Right lung (tissue), 5 donors: ENCODE results near the gene PLVAP. TPM values are rescaled to one million over a fixed set of nuclear protein-coding genes. Genes with fewer than 3 reads are reported as not detected.
A peak's percentile ranks its signal among the peaks of the same experiment; 100 is the strongest.

Experiments used
- DNase-seq, 2 donors: peaks; one replicate each; pipeline ENCODE4 v3.0.0-alpha.2; 2013
- polyA plus RNA-seq, 5 donors: library from polyadenylated mRNA; unstranded; fragments of 120-200 nt; gene quantifications; one replicate each; pipeline versions ENCODE4 v1.2.1 to v1.2.3, GENCODE V29; 2013; ENCODE audit warnings: inconsistent platforms in 1 of 5, low replicate concordance in 1 of 5; ENCODE audit not compliant: insufficient read length in 5 of 5, insufficient read depth in 1 of 5

PLVAP gene
- polyA plus RNA-seq, 5 donors: 10.1 to 24.4 (median 19.6) TPM

DNA sequence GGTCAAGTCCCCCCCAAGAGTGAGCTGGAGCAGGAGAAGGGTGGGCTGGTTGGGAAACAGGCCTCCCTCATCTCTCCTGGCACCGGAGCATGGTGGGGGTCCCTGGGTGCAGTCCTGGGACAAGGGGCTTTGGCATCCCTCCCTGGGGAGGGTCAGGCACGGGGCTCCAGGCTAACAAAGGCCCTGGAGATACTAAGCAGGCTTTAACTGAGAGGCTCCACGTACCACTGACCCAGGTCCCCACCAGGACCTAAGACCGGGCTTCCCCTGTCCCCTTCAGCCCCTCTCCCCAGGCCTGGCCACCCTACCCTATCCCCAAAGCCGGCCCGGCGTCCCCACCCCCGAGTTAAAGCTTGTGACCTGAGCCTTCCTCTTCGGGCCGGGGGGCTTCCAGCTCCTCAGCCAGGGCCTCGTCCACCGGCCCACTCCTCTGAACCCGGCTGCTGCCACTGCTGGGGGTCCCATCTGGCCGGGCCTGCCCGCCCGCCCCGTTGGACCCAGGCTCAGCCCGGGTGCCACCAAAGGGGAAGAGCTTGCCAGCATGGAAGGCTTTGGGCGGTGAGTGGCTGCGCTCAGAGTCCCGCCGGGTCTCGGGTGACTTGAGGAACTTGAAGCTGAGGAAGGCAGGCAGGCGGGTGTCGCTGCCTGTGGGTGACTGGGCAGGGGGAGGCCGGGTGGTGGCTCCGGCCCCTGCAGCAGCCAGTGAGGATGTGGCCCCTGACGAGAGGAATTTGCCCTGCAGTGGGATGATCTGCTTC is 52.6 kb downstream of the PLVAP start:
- DNase-seq: no peak

DNA sequence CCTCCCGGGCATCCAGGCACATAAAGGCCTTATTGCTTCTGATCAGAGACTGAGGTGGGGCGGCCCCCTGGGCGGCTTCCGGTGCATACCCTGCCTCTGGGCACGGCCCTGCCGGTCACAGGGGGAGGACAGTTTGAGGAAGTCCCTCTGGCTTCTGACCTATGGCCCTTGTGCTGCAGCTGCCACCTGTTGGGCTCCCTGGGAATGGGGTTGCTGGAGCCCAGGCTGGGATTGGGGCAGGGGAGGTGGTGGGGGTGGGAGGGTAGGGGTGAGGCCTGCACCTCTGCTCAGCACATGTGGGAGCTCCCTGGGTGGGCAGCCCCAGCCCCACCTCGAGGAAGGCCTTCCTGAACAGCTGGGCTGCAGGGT is 53.2 kb downstream of the PLVAP start:
- no peak for DNase-seq

DNA sequence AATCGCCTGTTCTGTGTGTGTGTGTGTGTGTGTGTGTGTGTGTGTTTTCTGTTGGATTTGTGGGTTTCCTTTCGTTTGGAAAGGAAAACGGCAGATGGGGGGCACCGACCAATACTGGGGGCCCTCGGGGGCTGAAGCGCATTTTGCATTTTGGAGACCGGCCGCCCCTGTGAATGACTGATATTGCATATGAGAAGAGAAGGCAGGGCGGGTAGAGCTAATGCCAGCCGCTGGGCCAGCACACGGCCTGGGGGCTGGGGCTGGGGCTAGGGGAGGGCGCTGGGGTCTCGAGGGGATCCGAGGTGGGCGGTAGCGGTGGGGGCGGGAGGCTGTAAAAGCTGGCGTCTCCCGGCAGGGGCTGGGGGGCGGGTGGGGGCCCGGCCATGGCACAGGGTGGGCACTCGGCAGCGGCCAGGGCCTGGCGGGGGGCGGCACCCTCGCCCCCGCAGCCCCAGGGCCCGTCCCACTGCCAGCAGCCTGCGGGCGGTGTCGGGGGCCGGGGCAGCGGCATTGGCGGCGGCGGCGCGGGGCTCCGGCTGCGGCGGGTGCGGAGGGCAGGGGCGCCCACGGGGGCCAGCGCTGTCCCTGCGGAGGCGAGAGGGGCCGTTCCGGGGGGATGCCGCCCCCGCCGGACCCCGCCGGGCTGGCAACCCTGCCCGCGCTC is 53.7 kb downstream of the PLVAP start:
- DNase-seq: no peak

DNA sequence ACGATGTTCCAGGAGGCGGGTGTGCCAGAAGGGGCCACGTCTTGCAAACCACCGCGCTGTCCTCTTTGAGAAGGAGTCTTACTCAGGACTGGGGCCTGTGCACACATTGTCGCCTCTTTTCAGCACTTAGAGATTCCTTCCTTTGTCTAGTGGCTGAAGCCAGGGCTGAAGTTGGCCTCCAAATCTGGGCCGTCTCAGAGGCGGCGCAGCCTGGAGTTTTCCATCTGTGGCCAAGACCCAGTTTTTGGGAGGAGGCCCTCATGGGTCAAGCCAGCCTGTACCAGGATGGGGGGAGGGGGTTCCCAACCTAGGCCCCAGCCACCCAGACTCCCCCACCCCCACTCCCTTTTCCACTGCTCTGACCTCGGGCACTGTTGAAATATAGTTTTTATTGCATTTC is 54.3 kb downstream of the PLVAP start:
- no peak for DNase-seq

DNA sequence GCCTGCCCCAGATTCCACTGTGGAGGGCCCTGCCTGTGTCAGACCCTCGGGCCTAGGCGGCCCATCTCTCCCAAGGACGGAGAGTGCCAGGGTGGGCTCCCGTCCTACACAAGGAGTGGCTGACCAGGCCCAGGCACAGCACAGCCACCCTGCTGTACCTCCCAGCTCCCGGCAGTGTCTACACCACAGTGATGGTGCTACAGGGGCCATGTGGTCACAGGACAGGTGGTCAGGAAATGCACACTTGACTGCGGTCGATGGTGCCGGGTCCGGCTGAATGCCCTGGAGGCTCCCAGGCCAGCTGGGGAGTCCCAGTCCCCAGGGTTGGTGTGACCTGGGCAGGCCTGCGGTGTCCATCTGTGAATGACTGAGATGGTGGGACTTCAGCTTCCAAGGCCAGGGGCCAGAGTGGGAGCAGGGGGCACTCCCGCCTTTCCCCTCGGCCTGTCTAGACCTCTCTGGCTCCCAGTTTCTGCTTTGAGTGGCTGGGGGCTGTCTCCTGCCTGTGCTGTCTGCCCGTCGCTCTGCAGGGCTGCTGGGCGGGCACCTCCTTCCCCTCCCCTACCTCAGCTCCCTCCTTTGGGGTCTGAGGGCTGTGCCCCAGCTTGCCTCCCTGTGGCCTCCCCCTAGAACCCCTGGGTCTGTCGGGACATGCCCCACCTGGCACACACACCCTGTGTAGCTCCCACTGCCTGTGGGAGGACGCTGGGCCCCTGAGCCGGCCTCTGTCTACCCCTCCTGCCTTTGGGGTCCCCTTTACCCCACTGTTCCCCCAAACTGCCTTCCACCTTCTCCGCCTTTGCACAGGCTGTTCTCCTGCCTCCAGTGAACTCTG is 55.3 kb downstream of the PLVAP start:
- DNase-seq: no peak

DNA sequence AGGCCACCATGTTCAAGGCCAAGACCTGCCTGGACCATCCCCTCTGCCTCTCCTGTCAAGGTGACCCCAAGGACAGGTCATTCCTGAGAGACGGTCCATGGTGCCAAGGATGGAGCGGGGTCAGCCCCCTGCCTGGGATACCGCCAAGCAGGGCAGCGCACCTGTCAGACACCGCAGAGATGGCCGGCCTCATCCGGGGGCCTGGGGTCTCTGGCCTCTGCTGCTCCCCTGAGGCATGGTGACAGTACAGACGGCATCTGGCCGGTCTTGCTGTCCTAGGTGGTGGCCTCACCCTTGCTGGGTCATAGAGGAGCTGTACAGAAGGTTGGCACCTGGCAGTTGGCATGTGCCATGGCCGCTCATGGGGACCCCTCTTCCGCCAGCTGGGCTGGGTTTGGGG is 56.7 kb downstream of the PLVAP start:
- no peak for DNase-seq

DNA sequence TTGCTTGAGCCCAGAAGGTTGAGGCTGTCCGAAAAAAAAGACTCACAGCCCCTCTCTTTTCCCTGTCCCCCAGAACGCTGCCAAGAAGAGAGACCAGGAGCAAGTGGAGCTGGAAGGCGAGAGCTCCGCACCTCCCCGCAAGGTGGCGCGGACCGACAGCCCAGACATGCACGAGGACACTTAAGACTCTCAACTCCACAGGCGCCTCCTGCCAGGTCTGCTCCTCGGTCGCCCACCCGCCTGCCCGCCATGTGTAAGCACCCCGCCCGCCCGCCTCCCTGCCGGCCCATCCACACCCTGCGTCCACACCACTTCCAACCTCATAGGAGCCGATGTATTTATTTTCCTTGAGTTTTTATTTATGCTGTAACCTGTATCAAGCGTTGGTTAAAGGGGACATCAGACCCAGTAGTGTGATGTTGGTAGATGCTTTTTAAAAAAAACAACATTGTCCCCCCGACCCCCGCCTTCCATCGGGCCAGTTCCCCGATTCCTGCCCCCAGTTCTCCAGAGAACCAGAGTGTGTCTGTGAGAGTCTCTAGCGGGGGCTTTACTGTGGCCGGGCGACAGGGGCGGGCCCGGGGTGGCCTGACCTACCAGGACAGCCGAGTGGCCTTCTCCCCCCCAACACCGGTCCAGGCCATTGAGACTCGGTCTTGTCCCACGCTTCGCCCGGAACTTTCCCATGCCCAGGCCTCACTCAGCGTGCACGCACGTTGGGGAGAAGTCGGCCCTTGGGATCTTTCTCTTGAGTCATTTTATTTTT is 57.5 kb downstream of the PLVAP start:
- DNase-seq: no peak

DNA sequence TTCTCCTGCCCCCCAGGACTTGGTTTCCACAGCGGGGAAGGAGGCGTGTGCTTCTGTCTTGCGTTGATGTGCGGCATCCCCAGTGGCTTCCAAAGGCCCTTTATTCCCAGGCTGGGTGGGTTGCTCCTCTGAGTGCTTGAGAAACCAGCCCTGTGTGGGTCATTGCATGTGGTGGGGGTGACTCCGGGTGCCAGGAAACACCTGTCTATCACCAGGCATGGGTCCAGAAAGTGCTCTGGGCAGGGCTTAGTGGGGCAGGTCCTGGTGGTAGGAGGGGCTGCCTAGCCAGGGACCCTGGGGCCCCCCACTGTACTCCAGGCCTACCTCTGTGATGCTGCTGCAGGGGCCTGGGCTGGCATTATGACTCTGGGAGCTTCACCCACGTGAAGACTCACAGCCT is 58.2 kb downstream of the PLVAP start:
- no peak for DNase-seq

DNA sequence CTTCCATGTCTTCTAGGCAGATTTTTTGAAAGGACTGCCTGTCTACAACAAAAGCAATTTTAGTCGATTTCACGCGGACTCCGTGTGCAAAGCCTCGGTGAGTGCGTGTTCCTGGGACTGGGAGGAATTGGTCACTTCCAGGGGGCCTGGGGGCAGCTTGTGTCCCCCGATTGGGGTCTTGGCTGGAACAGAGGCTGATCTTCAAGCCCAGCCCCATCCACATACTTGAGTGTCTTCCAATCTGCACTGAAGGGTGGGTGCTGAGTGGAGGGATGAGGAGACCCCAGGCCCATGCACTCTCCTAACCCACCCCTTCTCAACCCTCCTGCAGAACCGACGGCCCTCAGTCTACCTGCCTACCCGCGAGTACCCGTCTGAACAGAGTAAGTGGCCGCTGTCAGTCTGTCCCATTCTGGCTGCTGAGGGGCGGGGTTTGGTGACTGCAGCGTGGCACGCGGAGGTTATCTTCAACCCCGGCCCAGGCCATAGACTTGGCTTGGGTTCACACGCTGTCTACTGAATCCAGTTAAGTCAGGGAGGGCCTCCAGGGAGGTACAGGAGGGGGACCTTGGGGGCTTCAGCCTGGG is 63.0 kb downstream of the PLVAP start:
- DNase-seq: no peak

DNA sequence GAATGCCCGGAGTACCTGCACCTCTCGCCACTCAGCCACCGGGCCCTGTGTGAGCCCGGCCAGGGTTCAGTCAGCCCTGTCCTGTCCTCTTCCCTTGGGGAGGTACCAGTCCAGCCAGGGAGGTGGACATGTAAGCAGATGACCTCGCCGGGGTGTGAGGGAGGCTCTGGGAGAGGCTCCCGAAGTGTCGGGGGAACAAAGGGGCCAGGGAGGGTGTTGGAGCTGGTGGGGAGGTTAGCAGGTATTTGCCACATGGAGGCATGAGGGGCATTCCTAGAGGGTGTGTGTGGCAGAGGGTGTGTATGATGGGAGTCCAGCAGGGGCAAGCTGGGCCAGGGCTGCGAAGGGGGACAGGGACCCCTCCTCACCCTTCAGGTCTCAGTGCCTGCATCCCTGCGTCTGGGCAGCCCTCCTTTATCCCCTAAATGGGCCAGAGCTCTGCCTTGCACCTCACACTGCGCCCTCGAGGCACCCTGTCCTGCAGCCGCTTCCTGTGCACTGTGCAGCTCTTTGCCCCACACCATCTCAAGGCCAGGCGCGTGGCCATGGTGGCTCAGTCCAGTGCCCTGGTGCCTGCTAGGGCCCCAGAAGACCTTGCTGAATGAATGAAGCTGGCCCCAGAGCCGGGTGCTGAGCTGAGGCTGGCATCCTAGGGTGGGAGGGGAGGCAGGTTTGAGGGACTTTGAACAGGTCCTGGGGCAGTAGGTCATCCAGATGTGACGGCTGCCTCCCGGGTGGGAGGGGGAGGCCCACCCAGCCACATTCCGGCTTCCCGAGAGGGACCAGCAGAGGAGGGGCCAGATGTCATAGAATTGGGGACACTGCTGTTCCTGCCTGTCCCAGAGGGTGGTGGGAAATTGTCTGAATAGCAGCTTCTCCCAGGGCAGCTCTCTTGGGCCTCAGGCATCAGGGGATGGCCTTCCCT is 64.7 kb downstream of the PLVAP start:
- no peak for DNase-seq

DNA sequence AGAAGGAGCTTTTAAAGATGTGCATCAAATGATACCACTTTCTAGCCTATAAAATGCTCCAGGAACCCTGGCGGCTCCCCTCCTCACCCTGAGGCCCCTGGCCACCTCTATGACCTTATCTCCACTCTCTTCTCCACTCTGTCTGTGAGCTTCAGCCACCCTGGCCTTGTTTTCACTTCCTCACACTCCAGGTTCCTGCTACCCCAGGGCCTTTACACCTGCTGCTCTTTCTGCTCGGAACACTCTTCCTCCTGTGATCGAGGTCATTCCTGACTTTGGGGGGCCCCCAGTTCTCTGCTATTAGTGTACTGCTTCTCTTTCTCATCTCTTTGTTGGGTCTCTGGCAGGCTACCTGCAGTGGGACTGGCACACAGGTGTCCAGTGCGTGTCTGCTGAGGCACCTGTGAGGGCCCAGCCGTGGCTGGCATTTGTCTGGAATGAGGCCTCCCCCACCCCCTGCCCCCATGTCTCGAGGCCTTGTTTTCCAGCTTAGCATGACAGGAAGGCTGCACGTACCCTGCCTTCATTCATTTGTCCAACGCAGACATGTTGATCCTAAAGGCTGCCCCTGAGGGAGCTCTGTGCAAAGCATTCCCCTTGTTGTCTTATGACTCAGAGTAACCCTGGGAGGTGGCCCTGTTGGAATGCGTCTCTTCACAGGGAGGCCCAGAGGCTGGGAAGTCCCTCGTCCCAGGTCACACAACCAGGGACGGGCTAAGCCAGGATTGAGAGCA is 65.5 kb downstream of the PLVAP start:
- no peak for DNase-seq

DNA sequence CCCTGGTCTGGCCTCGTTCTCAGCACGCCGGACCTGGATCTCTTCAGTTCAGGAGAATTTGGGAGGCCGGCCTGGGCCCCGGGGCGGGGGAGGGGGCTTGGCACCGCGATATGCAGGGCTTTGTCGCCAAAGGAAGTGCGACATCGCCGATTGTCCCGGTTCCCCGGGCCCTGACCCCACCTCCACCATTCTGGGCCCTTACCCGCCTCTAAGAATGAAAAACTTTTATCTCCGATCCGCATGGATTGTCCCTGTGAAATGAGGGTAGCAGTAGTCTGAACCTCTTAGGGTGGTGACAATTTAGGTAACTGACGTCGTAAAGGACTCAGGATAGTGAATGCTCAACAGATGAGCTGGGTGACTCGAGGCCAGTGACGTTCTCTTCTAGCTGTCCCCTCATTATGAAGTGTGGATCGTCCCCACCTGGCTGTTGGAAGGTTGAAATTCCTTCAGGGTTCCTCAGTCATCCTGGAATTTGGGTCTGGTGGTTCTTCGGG is 67.1 kb downstream of the PLVAP start:
- no peak for DNase-seq

DNA sequence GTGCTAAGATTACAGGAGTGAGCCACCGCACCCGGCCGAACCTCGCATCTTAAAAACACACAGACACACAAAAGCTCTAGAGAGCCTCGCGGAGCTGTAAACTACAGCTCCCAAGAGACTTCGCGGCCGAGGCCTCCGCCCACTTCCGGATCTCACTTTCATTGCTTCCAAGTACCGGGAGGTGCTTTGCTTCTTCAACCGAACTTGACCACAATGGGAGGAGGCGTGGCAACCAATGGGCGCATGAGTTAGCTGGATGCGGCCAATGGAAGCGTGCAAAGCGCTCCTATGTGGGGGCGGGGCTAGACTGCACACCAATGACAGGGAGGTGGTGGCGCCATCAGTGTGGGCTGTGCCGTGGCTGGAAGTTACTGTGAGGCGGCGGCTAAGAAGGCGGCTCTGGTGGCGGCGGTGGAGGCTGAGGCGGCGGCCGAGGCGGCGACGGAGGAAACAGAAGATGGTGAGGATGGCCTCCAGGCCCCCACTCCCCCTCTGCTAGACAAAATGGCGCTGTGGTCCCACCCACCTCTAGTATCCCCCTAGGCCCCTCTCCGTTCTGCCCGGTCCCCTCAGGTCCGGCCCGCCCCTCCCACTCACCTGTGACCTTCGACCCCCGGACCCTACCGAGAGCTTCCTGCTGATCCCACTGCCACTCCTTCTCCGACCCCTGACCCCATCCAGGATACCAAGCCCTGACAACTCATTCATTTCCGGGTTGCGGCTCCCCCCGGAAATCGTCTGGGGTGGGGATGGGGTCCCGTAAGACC is 67.8 kb downstream of the PLVAP start, which contains the start of gene DDA1:
DDA1 (plus strand) TSS at position 366 of the 767 bp plus-strand sequence; CDS start at position 458, 92 bp downstream.
- peak; percentile 98 to 99 for DNase-seq

DNA sequence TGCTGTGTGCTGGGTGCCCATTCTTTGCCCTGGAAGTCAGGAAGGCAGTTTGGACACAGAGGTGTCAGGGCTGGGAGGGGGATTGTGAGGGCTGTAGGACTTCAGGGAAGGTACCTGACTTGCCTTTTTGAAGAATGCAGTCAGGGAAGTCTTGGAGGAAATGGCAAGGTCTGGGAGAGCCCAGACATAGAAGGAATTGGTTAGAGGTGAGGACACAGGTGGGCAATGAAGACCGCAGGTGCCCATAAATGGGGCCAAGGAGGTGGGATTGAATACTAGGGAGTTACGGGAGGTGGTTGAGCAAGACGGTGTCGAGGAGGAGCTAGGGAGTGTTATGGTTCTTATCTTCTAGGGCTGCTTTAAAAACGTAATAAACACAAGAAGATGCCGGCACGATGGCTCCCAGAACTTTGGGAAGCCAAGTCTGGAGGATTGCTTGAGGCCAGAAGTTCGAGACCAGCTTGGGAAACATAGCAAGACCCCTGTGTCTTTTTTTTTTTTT is 69.2 kb downstream of the PLVAP start:
- DNase-seq: no peak

DNA sequence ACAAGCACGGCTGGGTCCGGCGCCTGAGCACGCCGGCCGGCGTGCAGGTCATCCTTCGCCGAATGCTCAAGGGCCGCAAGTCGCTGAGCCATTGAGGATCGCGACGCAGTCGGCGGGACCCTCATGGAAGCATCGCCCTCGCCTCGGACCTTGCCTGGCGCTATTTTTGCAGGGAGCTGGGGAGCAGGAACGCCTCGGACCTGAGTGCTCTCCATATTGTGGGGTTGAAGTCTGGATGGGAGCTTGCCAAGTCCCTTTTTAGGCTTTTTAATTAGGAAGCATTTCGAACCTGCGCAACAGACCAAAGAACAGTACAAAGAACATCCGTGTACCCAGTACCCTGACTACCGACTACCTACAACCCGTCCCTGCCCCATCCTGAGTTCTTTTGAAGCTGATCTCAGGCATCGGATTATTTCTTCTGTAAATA is 70.8 kb downstream of the PLVAP start:
- DNase-seq: no peak

DNA sequence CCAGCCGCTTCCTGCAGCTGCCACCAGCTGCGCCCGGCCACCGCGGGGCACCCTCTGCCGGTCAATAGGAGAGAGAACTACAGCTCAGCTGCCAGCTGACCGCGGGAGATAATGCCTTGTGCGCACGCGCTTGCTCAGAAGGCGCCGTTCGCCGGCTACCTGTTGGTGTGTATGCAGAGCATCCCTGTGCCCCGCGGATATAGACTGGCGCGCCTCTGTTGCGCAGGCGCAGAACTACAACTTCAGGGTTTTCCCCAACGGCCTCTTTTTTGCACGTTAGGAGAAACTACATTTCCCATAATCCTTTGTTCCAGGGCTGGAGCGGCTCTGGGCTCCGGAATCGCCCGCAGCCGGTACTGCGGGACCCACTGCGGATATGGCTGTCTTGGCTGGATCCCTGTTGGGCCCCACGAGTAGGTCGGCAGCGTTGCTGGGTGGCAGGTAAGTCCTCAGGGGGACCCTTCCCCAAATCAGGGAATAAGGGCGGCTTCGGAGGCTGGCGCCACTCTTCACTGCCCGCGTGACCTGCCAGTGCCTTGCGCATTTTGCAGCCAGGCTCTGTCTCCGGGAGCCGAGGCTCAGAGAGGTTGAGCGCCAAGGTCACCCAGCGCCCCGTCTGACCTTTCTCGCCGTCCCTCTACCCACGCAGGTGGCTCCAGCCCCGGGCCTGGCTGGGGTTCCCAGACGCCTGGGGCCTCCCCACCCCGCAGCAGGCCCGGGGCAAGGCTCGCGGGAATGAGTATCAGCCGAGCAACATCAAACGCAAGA is 71.4 kb downstream of the PLVAP start, which contains the start of gene MRPL34:
MRPL34 (plus strand) TSS at position 356 of the 768 bp plus-strand sequence; CDS start at position 377, 21 bp downstream.
- DNase-seq: peak; percentile 96

DNA sequence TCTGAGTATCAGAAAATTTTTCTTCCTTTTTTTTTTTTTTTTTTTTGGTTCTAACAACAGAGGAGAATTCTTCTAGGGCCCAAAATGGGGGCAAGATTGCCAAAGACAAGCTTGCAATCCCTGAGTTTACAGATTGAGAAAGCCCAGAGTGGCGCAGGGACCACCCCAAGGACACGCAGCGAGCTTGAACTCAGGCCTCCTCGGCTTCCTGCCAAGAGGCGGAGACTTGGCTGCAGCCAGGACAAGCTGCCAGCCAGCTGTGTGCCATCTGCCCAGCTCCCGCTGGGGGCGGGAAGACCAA is 72.0 kb downstream of the PLVAP start:
- no peak for DNase-seq
